Measurements from ENCODE around the gene PANX1.
"Not testable (repeated sequence)": the region's sequence is repeated elsewhere in the genome, so short reads cannot be mapped to it uniquely, and the experiment has no call there.

Gene PANX1

DNA sequence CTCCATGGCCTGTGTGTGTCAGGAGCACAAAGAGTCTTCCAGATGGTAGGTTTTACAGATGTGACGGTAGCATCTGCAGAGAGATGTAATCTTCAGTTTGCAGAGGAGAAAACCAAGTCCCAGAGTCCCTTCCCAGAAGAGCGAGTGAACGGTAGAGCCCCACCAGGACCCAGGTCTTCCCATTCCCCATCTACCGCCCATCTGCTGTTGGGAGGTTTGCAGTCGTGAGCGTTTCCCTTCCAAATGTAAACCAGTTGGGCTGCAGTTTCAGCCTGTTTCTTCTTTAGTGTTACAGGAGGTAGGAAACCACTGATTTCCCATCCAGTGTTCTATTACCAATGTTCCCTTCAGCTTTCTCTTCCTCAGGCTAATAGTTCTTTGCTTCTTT, 24.0 kb downstream of the PANX1 start:
- TF ChIP-seq, protein P1, sequence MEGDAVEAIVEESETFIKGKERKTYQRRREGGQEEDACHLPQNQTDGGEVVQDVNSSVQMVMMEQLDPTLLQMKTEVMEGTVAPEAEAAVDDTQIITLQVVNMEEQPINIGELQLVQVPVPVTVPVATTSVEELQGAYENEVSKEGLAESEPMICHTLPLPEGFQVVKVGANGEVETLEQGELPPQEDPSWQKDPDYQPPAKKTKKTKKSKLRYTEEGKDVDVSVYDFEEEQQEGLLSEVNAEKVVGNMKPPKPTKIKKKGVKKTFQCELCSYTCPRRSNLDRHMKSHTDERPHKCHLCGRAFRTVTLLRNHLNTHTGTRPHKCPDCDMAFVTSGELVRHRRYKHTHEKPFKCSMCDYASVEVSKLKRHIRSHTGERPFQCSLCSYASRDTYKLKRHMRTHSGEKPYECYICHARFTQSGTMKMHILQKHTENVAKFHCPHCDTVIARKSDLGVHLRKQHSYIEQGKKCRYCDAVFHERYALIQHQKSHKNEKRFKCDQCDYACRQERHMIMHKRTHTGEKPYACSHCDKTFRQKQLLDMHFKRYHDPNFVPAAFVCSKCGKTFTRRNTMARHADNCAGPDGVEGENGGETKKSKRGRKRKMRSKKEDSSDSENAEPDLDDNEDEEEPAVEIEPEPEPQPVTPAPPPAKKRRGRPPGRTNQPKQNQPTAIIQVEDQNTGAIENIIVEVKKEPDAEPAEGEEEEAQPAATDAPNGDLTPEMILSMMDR (IDR thresholded peaks at IDR 0.05; ENCODE audit: low read depth, low read length): no peak
- DNase-seq (ENCODE audit: low read depth in 2 of 2): no peak
- H3K4me3 ChIP-seq (replicated peaks in 1 of 2; ENCODE audit: low read depth in 2 of 2, low read length in 2 of 2): no peak overlapping the region

DNA sequence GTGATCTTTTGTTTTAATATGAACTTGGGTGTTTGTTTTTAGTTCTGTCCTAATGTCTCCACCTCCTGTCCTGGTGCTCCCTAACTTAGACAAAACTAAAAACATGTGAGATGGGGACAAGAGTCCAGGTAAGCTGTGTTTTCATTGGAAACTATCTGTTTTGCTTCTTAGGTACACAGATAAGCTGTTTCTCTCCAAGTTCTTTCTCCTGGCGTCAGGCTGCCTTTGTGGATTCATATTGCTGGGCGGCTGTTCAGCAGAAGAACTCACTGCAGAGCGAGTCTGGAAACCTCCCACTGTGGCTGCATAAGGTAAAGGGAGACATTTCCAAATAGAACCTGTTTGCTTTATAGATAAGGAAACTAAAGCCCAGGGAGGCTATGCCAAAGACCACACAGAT, 24.7 kb downstream of the PANX1 start:
- no peak for DNase-seq (ENCODE audit: low read depth in 2 of 2)
- TF ChIP-seq, protein P1 (IDR thresholded peaks at IDR 0.05; ENCODE audit: low read depth, low read length): no peak
- no peak overlapping the region for H3K4me3 ChIP-seq (replicated peaks in 1 of 2; ENCODE audit: low read depth in 2 of 2, low read length in 2 of 2)

DNA sequence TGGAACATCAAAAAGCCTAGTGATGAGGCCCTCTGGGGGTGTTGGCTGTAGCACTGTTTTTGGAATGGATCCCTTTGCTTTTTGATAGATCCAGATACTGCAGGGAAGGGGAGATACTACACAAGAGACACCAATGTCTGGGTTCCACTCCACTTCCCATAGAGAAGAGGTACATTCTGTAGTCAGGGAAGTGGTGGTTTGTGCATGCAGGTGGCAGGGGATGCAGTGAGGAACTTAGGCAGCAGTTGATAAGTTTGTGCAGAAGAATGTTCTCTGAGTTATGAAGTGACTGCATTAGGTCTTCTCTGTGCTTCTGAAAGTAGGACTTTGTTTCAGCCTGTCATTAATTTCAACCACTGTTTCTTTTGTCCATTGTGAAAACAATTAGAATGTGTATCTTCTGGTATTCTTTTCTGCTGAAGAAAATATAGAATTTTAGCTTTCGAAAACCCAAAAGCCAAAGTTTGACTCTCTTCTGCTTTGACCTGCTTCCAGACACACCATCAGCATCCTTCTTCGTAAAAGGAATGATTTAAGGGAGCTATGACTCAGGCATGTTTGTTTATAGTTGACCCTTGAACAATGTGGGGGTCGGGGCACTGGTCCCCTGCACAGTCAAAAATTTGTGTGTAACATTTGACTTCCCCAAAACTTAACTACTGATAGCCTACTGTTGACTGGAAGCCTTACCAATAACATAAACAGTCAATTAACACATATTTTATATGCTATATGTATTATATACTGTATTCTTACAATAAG, 25.6 kb downstream of the PANX1 start:
- no peak overlapping the region for H3K4me3 ChIP-seq (replicated peaks in 1 of 2; ENCODE audit: low read depth in 2 of 2, low read length in 2 of 2)
- TF ChIP-seq, protein P1 (IDR thresholded peaks at IDR 0.05; ENCODE audit: low read depth, low read length): no peak
- DNase-seq (ENCODE audit: low read depth in 2 of 2): no peak

DNA sequence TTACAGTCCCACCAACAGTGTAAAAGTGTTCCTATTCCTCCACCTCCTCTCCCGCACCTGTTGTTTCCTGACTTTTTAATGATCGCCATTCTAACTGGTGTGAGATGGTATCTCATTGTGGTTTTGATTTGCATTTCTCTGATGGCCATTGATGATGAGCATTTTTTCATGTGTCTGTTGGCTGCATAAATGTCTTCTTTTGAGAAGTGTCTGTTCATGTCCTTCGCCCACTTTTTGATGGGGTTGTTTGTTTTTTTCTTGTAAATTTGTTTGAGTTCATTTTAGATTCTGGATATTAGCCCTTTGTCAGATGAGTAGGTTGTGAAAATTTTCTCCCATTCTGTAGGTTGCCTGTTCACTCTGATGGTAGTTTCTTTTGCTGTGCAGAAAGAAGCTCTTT, 28.7 kb downstream of the PANX1 start:
- DNase-seq (ENCODE audit: low read depth in 2 of 2); H3K4me3 ChIP-seq (replicated peaks in 1 of 2; ENCODE audit: low read depth in 2 of 2, low read length in 2 of 2): not testable (repeated sequence)

DNA sequence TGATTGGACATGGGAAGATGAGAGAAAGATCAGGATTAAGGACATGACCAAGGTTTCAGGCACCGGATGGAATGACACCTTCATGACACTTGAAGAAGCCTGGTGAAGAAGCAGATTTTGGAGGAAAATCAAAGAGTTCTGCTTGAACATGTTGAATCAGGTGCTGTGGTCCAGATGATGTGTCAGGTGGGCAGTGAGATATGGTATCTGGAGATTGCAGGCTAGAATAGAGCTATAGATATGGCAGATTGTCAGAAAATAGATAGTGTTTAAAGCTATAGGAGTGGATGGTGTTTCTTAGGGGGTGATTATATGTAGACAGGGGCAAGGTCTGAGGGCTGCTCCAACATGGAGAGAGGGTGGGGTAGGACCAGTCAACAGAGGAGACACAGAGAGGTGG, 40.2 kb downstream of the PANX1 start:
- no peak overlapping the region for H3K4me3 ChIP-seq (replicated peaks in 1 of 2; ENCODE audit: low read depth in 2 of 2, low read length in 2 of 2)
- TF ChIP-seq, protein P1 (IDR thresholded peaks at IDR 0.05; ENCODE audit: low read depth, low read length): no peak
- DNase-seq (ENCODE audit: low read depth in 2 of 2): no peak

DNA sequence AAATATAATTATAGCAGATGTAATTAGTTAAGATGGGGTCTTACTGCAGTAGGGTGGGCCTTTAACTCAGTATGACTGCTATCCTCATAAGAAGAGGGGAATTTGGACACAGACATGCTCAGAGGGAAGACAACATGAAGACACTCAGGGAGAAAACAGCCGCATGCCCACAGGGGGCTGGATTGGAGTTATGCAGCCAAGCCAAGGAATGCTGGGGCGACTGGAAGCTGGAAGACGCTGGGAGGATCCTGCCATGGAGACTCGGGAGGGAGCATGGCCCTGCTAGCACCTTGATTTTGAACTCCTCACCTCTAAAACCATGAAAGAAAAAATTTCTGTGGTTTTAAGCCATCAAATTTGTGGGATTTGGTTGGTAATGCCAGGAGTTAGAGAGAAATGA, 40.9 kb downstream of the PANX1 start:
- no peak overlapping the region for H3K4me3 ChIP-seq (replicated peaks in 1 of 2; ENCODE audit: low read depth in 2 of 2, low read length in 2 of 2)
- no peak for DNase-seq (ENCODE audit: low read depth in 2 of 2)
- TF ChIP-seq, protein P1 (IDR thresholded peaks at IDR 0.05; ENCODE audit: low read depth, low read length): no peak

DNA sequence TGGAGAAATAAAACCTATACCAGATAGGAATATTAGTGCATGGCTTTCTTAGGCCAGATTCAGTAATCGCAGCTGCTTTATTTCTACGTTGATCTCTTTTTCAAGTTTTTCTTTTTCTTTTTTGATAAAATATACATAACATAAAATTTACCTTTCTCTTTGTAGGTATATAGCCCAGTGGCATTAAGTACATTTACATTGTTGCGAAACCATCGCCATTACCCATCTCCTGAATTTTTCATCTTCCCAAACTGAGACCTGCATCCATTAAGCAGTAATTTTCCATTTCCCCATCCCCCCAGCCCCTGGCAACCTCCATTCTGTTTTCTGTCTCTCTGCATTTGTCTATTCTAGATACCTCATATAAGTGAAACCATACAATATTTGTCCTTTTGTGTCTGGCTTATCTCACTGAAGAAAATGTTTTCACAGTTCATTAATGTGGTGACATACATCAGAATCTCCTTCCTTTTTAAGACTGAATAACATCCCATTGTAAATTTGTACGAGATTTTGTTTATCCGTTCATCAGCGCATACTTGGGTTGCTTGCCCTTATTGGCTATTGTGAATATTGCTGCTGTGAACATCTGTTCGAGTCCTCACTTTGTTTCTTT, 41.4 kb downstream of the PANX1 start:
- DNase-seq (ENCODE audit: low read depth in 2 of 2): no peak
- TF ChIP-seq, protein P1 (IDR thresholded peaks at IDR 0.05; ENCODE audit: low read depth, low read length): no peak
- H3K4me3 ChIP-seq (replicated peaks in 1 of 2; ENCODE audit: low read depth in 2 of 2, low read length in 2 of 2): no peak overlapping the region

Measured in cardiac fibroblast (primary cell).